HG03025 (cell line): ENCODE data around the gene ACOT13.
"Not testable (repeated sequence)": the region's sequence is repeated elsewhere in the genome, so short reads cannot be mapped to it uniquely, and the experiment has no call there.

ENCODE experiments used
- ATAC-seq: cut with Tn5 transposase; IDR thresholded peaks from one replicate; pipeline ENCODE4 v1.9.1; 2021; ENCODE audit warnings: mild to moderate bottlenecking, moderate library complexity; ENCODE audit not compliant: unreplicated experiment, low FRiP score

ACOT13 gene

DNA sequence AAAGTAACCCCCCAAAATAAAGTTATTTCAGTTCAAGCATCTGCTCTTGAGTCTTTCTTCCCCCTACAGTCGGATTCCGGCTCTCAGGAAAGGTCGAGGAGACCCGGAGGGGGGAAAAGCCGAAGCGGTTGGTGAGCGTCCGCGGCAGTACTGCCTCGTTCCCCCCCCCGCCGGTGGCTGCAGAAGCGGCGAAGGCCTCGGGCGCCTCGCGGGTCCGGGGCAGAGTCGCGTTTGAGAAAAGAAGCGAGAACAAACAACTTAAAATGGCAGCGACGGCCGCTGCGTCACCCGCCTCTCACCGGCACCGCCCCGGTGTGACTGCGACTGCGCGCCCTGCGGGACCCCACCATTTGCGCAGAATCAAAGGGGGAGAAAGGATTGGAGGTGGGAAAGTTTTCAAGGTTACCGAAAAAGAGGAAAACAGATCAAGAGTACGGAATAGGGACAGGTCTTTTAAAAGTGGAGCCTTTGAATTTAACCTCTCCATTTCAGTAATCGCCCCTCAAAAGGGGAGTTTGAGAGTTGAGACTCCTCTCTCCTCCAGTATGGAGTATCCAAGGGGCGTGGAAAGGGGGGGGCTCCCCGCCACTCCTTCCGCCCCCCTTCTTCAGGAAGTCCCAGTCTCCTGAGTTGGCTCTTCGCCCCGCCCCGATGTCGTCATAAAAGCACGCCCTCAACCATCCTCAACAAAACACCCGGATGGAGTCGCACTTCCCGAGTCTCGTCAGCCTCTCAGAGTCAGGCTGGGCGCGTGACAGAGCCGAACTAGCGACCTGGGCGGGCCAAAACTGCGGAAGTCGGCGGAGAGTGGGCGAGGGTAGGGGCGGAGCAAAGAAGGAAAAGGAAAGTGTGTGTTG is 54.0 kb downstream of the ACOT13 start:
- peak; percentile 82 for ATAC-seq

- peak; percentile 33 for ATAC-seq
These were observed 54.8 kb downstream of the ACOT13 start for GRCh38 chr6:24721461-24722215.

DNA sequence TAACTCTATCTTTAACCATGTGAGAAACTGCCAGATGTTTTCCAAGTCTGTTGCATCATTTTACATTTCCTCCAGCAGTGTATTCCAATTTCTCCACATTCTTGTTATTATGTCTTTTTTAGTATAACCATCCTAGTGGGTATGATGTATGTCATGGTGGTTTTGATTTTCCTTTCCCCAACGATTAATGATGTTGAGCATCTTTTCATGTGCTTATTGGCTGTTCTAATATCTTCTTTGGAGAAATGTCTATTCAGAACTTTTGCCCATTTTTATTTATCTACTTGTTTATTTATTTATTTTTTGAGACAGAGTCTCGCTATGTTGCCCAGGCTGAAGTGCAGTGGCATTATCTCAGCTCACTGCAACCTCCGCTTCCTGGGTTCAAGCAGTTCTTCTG is 56.4 kb downstream of the ACOT13 start:
- no peak for ATAC-seq

GRCh38 chr6:24730653-24731052 is 63.8 kb downstream of the ACOT13 start:
- not testable (repeated sequence) for ATAC-seq

DNA sequence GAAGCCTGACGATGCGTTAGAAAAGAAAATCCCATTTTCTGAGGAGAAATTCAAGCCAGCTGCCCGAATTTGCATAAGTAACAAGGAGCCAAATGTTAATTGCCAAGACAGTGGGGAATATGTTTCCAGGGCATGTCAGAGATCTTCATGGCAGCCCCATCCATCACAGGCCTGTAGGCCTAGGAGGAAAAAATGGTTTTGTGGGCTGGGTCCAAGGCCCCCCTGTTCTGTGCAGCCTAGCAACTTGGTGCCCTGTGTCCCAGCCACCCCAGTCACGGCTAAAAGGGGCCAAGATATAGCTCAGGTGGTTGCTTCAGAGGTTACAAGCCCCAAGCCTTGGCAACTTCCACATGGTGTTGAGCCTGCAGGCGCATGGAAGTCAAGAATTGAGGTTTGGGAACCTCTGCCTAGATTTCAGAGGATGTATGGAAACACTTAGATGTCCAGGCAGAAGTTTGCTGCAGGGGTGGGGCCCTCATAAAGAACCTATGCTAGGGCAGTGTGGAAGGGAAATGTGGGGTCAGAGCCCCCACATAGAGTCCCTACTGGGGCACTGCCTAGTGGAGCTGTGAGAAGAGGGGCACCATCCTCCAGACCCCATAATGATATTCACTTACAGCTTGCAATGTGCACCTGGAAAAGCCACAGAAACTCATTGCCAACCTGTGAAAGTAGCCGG is 64.7 kb downstream of the ACOT13 start:
- ATAC-seq = not testable (repeated sequence)

DNA sequence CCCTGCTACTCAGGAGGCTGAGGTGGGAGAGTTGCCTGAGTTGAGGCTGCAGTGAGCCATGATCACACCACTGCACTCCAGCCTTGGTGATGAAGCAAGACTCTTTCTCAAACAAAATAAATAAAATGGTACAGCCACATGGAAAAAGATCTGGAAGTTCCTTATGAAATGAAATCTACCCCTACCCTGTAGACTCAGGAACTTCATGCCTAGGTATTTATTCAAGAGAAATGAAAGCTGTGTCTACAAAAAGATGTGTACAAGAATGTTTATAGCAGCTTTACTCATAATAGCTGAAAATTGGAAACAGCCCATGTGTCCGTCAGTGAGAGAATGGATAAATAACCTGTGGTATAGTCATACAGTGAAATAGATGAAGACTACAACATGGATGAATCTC is 67.3 kb downstream of the ACOT13 start:
- no peak for ATAC-seq

GRCh38 chr6:24734710-24735109 is 67.8 kb downstream of the ACOT13 start:
- ATAC-seq = not testable (repeated sequence)

DNA sequence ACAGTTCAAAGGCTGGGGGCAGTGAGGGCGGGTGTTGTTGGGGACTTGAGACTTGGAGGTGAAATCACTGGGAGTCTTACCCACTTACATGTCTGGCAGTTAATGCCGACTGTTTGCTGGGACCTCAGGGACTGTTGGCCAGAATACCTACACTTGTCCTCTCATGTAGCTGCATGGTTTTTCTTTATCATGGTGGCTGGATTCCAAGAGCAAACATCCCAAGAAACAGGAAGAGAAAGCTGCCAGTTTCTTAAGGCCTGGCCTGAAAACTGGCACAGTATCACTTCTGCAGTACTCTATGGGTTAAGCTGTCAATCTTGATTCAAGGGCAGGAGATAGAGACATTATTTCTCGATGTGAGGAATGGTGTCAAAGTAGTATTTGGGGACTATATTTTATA is 71.9 kb downstream of the ACOT13 start:
- ATAC-seq = no peak

GRCh38 chr6:24740861-24741260 is 74.0 kb downstream of the ACOT13 start:
- ATAC-seq = no peak

DNA sequence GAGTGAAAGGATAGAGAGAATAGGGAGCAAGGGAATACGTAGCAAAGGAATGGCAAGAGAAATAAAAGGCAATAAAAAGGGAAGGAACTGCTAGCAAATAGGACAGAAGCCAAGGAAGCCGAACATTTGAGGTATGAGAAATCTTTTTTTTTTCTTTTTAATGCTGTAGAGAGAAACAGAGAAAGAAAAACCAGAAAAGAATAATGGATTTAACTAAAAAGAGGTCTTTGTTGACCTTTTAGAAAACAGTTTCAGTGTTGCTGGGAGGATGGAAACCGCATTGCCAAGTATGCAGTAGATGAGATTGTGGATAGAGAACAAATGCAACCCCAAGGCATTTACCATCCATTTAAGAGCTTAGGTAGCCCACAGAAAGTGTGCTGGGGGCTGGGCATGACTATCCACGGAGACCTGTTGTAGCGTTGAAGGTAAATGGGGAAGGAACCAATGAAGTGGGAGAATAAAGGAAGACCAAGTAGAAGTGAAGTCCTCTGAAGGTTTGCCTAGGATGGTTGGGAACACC is 75.4 kb downstream of the ACOT13 start:
- no peak for ATAC-seq

DNA sequence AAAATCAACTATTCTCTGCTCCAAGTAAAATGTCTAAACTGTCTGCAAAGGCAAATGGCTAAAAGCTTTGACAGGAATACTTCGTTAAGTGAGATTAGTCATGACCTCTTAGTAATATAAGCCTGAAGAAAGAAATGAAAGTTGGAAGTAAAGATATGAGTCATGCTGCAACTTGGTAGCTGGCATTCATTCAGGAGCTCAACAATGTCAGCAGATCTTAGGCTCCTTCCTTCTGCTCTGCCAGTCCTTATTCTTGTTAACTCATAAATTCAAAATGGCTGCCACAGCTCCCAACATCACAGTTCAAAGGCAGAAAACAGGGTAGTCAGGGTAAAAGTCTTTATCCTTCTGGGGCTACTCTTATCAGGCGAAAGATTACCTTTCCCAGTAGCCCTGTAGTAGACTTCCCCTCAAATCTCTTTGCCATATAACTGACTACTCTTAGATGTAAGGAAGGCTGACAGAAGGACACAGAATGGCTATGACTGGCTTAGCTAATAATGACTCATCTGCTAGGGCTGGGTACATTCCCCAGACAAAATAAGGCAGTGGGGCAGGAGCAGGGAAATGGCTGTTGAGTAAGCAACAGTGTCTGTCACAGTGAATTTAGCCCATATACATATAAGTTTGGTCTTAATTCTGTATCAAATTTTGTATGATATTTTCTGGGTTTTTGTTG is 76.5 kb downstream of the ACOT13 start:
- peak; percentile 60 for ATAC-seq

DNA sequence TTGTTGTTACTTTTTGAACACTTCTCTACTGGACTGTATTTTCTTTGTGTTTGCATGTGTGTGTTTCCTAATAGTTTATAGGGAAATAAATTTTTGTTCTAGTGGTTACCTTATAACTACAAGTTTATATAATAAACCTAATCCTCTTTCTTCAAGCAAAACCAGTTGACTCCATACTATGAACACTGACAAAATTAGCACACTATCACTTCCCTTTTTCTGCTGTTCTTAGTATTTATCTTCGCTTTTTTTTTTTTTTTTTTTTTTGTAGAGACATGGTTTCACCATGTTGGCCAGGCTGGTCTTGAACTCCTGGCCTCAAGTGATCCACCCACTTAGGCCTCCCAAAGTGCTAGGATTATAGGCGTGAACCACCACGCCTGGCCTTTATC is 77.1 kb downstream of the ACOT13 start:
- ATAC-seq = no peak

- no peak for ATAC-seq
These were observed 78.0 kb downstream of the ACOT13 start for GRCh38 chr6:24744911-24745310.

DNA sequence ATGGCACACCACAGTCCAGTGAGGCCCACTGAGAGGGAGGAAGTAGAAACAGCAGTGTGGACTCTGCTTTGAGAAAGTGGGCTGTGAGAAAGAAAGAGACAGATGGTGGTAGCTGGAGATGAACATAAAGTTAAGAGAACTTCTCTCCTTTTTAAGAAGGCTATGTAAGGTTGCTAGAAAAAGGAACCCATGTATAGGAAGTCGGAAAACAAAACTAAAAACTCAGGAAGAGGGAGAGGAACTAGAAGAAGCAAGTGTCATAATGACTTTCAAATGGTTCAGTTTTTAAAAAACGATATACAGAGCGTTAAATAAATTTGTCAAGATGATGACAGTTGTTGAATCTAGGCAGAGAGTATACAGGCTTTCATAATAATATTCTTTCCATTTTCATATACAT is 82.4 kb downstream of the ACOT13 start:
- no peak for ATAC-seq

- not testable (repeated sequence) for ATAC-seq
These were observed 84.0 kb downstream of the ACOT13 start for GRCh38 chr6:24750878-24751277.

- no peak for ATAC-seq
These were observed 85.6 kb downstream of the ACOT13 start for GRCh38 chr6:24752503-24752902.

- no peak for ATAC-seq
These were observed 86.1 kb downstream of the ACOT13 start for GRCh38 chr6:24752917-24753492.

GRCh38 chr6:24753545-24753944 is 86.7 kb downstream of the ACOT13 start:
- no peak for ATAC-seq

GRCh38 chr6:24754378-24754777 is 87.5 kb downstream of the ACOT13 start:
- ATAC-seq = not testable (repeated sequence)
